Hepatocyte (in vitro differentiated cells): Measurements from ENCODE around the gene COBL. TPM values are rescaled to one million over a fixed set of nuclear protein-coding genes. Genes with fewer than 3 reads are reported as not detected.

ENCODE experiments used
- DNase-seq: peaks from one replicate; pipeline ENCODE4 v3.0.0-alpha.2; 2016; ENCODE audit warnings: low spot score
- H2AFZ ChIP-seq: fragments of 200-600 bp; sonication (generic); 2 replicates; pipeline ENCODE4 v1.6.0; 2016; ENCODE audit warnings: antibody characterized with exemption, mild to moderate bottlenecking
- H3K27ac ChIP-seq: fragments of 200-600 bp; sonication (generic); 2 replicates; pipeline ENCODE4 v1.5.1; 2016; ENCODE audit warnings: mild to moderate bottlenecking
- H3K27me3 ChIP-seq: fragments of 200-600 bp; sonication (generic); 2 replicates; pipeline ENCODE4 v1.6.1; 2016
- H3K36me3 ChIP-seq: fragments of 200-600 bp; sonication (generic); replicated peaks from 2 replicates; pipeline ENCODE4 v1.5.1; 2016; ENCODE audit warnings: low read depth; ENCODE audit not compliant: insufficient read depth
- H3K4me1 ChIP-seq: fragments of 200-600 bp; sonication (generic); 2 replicates; pipeline ENCODE4 v1.5.1; 2016; ENCODE audit warnings: mild to moderate bottlenecking, moderate library complexity; ENCODE audit not compliant: insufficient read depth
- H3K4me2 ChIP-seq: fragments of 200-600 bp; sonication (generic); 2 replicates; pipeline ENCODE4 v1.6.0; 2016
- H3K4me3 ChIP-seq: fragments of 200-600 bp; sonication (generic); 2 replicates; pipeline ENCODE4 v1.5.1; 2016; ENCODE audit warnings: mild to moderate bottlenecking
- H3K79me2 ChIP-seq: fragments of 200-600 bp; sonication (generic); 2 replicates; pipeline ENCODE4 v1.6.0; 2017; ENCODE audit warnings: mild to moderate bottlenecking
- H3K9me2 ChIP-seq: fragments of 200-600 bp; sonication (generic); replicated peaks from 2 replicates; pipeline ENCODE4 v1.6.0; 2017; ENCODE audit warnings: mild to moderate bottlenecking; ENCODE audit not compliant: insufficient read depth
- H3K9me3 ChIP-seq: fragments of 200-600 bp; sonication (generic); 2 replicates; pipeline ENCODE4 v1.5.1; 2016; ENCODE audit warnings: low read depth, mild to moderate bottlenecking
- H4K20me1 ChIP-seq: fragments of 200-600 bp; sonication (generic); 2 replicates; pipeline ENCODE4 v1.6.0; 2016; ENCODE audit warnings: mild to moderate bottlenecking; ENCODE audit not compliant: insufficient read depth, poor library complexity, severe bottlenecking
- EZH2 ChIP-seq: fragments of 200-600 bp; sonication (generic); IDR thresholded peaks from 2 replicates; pipeline ENCODE4 v1.6.1; 2016; ENCODE audit warnings: antibody characterized with exemption, mild to moderate bottlenecking, borderline replicate concordance
- EZH2phosphoT487 ChIP-seq: fragments of 200-600 bp; sonication (generic); IDR thresholded peaks from one replicate; pipeline ENCODE4 v1.6.1; 2018; ENCODE audit warnings: antibody characterized with exemption, mild to moderate bottlenecking, low read depth, moderate library complexity; ENCODE audit not compliant: unreplicated experiment, severe bottlenecking
- WGBS: methylation state at CpG from one replicate; pipeline ENCODE4 v1.1.6; 2016; ENCODE audit warnings: low lambda C conversion rate; ENCODE audit errors: missing lambda C conversion rate; 5-methylcytosine and 5-hydroxymethylcytosine counted together
- polyA plus RNA-seq: library from polyadenylated mRNA; unstranded; fragments of >200 nt; fragmentation: Nextera tagmentation; extraction: Ambion mirVana; gene quantifications from 2 replicates; pipeline ENCODE4 v1.2.1, GENCODE V29; 2016
- total RNA-seq: library from RNA; depleted of rRNA; stranded (reverse); fragments of >200 nt; gene quantifications from 2 replicates; pipeline ENCODE4 v1.2.3, GENCODE V29; 2014
- TF ChIP-seq, protein P1 (sequence below): fragments of 200-600 bp; sonication (generic); IDR thresholded peaks from 2 replicates; pipeline ENCODE4 v1.5.1; 2016; ENCODE audit warnings: antibody characterized with exemption, mild to moderate bottlenecking; ENCODE audit not compliant: poor library complexity

COBL gene
- total and polyA plus RNA-seq, 2 experiments from 2014 or later, result 7.8 to 20.5 TPM

DNA sequence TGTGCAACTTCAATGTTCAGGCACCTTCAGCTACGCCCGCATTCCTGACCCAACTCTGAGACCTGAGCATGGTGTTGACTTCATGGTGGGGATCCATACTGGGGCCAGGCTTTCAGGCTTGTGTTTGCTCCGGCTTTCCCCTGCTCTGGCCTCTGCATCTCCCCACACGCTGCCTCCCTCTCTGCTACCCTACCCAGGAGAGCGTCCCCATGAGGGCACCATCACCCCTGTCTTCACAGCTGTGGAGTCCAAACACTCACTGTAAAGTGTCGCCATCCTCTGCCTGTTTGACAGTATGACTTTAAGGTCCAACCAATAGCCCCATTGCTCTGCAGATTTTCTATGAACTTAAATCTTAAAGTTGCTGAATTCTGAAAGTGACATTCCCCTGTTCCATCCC, 334.9 kb downstream of the COBL start:
- Histone ChIP-seq H3K9me2 (no peaks in the 10 kb centered on the region), H3K4me3 (no peak overlapping the region), H3K9me3 (no peaks in the 10 kb centered on the region), H3K27ac (no peak overlapping the region), H3K36me3 (no peaks in the 10 kb centered on the region), H3K4me1 (no peaks in the 10 kb centered on the region), H3K27me3 (no peaks in the 10 kb centered on the region), H4K20me1 (no peaks in the 10 kb centered on the region), H2AFZ (no peak overlapping the region), H3K4me2 (no peak overlapping the region), H3K79me2 (no peaks in the 10 kb centered on the region)
- 90% methylated on average over 6 of the region's 6 CpGs for WGBS
- TF ChIP-seq EZH2phosphoT487, result no peak
- TF ChIP-seq EZH2, result no peak
- no peak for DNase-seq

DNA sequence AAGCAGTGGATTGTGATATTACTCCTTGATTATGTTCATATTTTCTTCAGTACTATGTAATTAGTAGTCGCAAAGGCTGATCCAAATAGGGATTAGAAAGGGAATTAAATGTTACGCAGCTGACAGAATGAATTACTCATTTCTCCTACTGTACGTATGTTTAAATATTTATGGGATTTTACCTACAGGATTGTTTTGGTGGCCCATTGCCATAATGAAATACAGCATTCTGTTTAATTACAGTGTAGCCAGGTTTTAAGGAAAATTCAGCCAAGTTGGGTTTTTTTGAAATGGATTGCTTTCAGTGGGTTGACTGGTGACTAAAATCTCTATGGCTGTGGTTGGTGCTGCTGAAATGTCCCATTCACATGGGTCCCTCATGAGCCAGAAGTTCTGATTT, 336.2 kb downstream of the COBL start:
- Histone ChIP-seq H3K4me2 (no peak overlapping the region), H3K9me3 (no peaks in the 10 kb centered on the region), H4K20me1 (no peaks in the 10 kb centered on the region), H3K27ac (no peak overlapping the region), H2AFZ (no peak overlapping the region), H3K9me2 (no peaks in the 10 kb centered on the region), H3K4me1 (no peaks in the 10 kb centered on the region), H3K4me3 (no peak overlapping the region), H3K36me3 (no peaks in the 10 kb centered on the region), H3K27me3 (no peaks in the 10 kb centered on the region), H3K79me2 (no peaks in the 10 kb centered on the region)
- TF ChIP-seq EZH2phosphoT487 (no peak), EZH2 (no peak)
- TF ChIP-seq, protein P1, sequence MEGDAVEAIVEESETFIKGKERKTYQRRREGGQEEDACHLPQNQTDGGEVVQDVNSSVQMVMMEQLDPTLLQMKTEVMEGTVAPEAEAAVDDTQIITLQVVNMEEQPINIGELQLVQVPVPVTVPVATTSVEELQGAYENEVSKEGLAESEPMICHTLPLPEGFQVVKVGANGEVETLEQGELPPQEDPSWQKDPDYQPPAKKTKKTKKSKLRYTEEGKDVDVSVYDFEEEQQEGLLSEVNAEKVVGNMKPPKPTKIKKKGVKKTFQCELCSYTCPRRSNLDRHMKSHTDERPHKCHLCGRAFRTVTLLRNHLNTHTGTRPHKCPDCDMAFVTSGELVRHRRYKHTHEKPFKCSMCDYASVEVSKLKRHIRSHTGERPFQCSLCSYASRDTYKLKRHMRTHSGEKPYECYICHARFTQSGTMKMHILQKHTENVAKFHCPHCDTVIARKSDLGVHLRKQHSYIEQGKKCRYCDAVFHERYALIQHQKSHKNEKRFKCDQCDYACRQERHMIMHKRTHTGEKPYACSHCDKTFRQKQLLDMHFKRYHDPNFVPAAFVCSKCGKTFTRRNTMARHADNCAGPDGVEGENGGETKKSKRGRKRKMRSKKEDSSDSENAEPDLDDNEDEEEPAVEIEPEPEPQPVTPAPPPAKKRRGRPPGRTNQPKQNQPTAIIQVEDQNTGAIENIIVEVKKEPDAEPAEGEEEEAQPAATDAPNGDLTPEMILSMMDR, result no peak
- no peak for DNase-seq
- WGBS, result 93% methylated on average over 3 of the region's 3 CpGs

DNA sequence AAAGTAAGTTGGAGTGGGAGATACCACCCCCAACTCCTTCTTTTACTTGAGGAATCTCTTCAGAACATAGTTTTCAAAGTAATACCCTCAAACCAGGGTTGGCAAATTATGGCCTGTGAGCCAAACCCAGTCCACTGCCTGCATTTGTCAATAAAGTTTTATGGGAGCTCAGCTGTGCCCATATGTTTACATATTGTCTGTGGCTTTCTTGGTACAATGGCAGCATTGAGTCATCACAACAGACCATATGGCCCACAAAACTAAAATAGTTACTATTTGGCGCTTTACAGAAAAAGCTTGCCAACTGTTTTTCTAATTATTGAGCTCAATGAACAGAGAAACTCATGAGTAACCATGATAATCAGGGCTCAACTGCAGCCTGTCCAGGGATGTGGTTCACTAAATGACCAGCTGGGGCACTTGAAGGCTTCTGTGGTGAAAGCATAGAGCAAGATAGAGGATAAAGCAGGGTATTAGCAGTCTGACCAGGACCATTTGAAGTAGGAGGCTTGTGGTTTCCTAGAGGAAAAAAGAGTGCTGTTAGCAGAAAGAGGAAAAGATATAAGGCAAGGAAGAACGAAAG, 337.9 kb downstream of the COBL start:
- no peaks in the 10 kb centered on the region for H3K79me2 ChIP-seq
- 83% methylated on average over 2 of the region's 2 CpGs for WGBS
- no peaks in the 10 kb centered on the region for H3K9me2 ChIP-seq
- no peak overlapping the region for H3K27ac ChIP-seq
- H3K4me3 ChIP-seq, result no peak overlapping the region
- no peak overlapping the region for H2AFZ ChIP-seq
- DNase-seq, result no peak
- H3K36me3 ChIP-seq, result no peaks in the 10 kb centered on the region
- no peaks in the 10 kb centered on the region for H3K9me3 ChIP-seq
- H3K4me1 ChIP-seq, result no peaks in the 10 kb centered on the region
- TF ChIP-seq, protein P1, result no peak
- no peak for TF ChIP-seq EZH2
- no peak for TF ChIP-seq EZH2phosphoT487
- no peak overlapping the region for H3K4me2 ChIP-seq
- no peaks in the 10 kb centered on the region for H4K20me1 ChIP-seq
- H3K27me3 ChIP-seq, result no peaks in the 10 kb centered on the region

DNA sequence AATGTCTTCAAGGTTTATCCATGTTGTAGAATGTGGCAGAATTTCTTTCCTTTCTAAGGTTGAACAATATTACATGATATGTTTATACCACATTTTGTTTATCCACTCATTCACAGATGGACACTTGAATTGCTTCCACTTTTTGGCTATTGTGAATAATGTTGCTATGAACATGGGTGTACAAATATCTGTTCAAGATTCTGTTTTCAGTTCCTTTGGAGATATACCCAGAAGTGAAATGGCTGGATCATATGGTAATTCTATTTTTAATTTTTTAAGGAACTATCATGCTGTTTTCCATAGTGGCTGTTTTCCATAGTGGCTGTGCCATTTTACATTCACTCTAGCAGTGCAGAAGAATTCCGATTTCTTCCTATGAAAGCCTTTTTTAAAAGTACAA, 339.2 kb downstream of the COBL start:
- no peak for TF ChIP-seq EZH2
- no peak for TF ChIP-seq EZH2phosphoT487
- TF ChIP-seq, protein P1, result no peak
- no peaks in the 10 kb centered on the region for H3K9me2 ChIP-seq
- no peaks in the 10 kb centered on the region for H3K36me3 ChIP-seq
- no peaks in the 10 kb centered on the region for H3K27me3 ChIP-seq
- no peak for DNase-seq
- H3K79me2 ChIP-seq, result no peaks in the 10 kb centered on the region
- no peaks in the 10 kb centered on the region for H3K9me3 ChIP-seq
- H2AFZ ChIP-seq, result no peak overlapping the region
- no peaks in the 10 kb centered on the region for H3K4me1 ChIP-seq
- H3K4me3 ChIP-seq, result no peak overlapping the region
- no peak overlapping the region for H3K4me2 ChIP-seq
- H4K20me1 ChIP-seq, result no peaks in the 10 kb centered on the region
- H3K27ac ChIP-seq, result no peak overlapping the region
- WGBS, result 90% methylated on average over 1 of the region's 1 CpG
